CD8-positive, alpha-beta memory T cell (primary cell): ENCODE results near the gene MACF1. TPM values are rescaled to one million over a fixed set of nuclear protein-coding genes. Genes with fewer than 3 reads are reported as not detected.

Experiments used
- CTCF ChIA-PET: fragments of 350-600 bp; sonication (Branson Sonifier 250); formaldehyde crosslinking; loops from one replicate; lab custom pipeline; 2021; ENCODE audit warnings: antibody characterized with exemption; lab: Charles Lee
- POLR2A ChIA-PET: fragments of 350-600 bp; sonication (Branson Sonifier 250); formaldehyde crosslinking; loops from one replicate; lab custom pipeline; 2021; ENCODE audit warnings: antibody characterized with exemption; lab: Charles Lee
- DNase-seq, 5 donors: peaks; one replicate each; pipeline versions ENCODE4 v3.0.0 to v3.0.0-alpha.2; 2020 to 2022; ENCODE audit warnings: mixed read lengths in 1 of 5
- H3K27ac ChIP-seq: one replicate; pipeline ENCODE4 v1.7.0; 2013; ENCODE audit warnings: low read depth, mild to moderate bottlenecking, low read length, moderate library complexity
- H3K27me3 ChIP-seq: 2 replicates; pipeline ENCODE4 v1.7.0; 2013; ENCODE audit warnings: low read length, mild to moderate bottlenecking; ENCODE audit not compliant: insufficient read depth, poor library complexity, severe bottlenecking
- H3K36me3 ChIP-seq: 2 replicates; pipeline ENCODE4 v1.7.0; 2013; ENCODE audit warnings: mild to moderate bottlenecking, low read length, moderate library complexity; ENCODE audit not compliant: insufficient read depth
- H3K4me1 ChIP-seq: 2 replicates; pipeline ENCODE4 v1.7.0; 2013; ENCODE audit warnings: mild to moderate bottlenecking, low read length, moderate library complexity; ENCODE audit not compliant: insufficient read depth
- H3K4me3 ChIP-seq: 2 replicates; pipeline ENCODE4 v1.7.0; 2013; ENCODE audit warnings: mild to moderate bottlenecking, low read length
- H3K9me3 ChIP-seq: 2 replicates; pipeline ENCODE4 v1.7.0; 2013; ENCODE audit warnings: mild to moderate bottlenecking, low read length
- H3K27ac Mint-ChIP-seq, 8 donors: one replicate each; pipeline ENCODE4 v1.8.0; 2020 to 2021; ENCODE audit warnings: mixed read lengths in 8 of 8, mild to moderate bottlenecking in 6 of 8, inconsistent platforms in 3 of 8, moderate library complexity in 3 of 8
- H3K27me3 Mint-ChIP-seq, 2 donors: one replicate each; pipeline ENCODE4 v1.8.0; 2020 to 2021; ENCODE audit warnings: mixed read lengths in 2 of 2, mild to moderate bottlenecking in 1 of 2, moderate library complexity in 1 of 2
- H3K36me3 Mint-ChIP-seq, 3 donors: one replicate each; pipeline ENCODE4 v1.8.0; 2020 to 2021; ENCODE audit warnings: mixed read lengths in 3 of 3, inconsistent platforms in 1 of 3, mild to moderate bottlenecking in 1 of 3
- H3K4me1 Mint-ChIP-seq, 3 donors: one replicate each; pipeline ENCODE4 v1.8.0; 2020 to 2021; ENCODE audit warnings: mixed read lengths in 3 of 3, inconsistent platforms in 1 of 3, mild to moderate bottlenecking in 1 of 3
- H3K4me3 Mint-ChIP-seq, 7 donors: one replicate each; pipeline ENCODE4 v1.8.0; 2020 to 2021; ENCODE audit warnings: mixed read lengths in 7 of 7, mild to moderate bottlenecking in 6 of 7, moderate library complexity in 4 of 7, inconsistent platforms in 2 of 7
- H3K9me3 Mint-ChIP-seq, 5 donors: one replicate each; pipeline ENCODE4 v1.8.0; 2020 to 2022; ENCODE audit warnings: mixed read lengths in 5 of 5, mild to moderate bottlenecking in 3 of 5, moderate library complexity in 2 of 5, inconsistent platforms in 1 of 5
- polyA plus RNA-seq: library from polyadenylated mRNA; unstranded; fragments of 300-500 nt; fragmentation: Illumina TruSeq; gene quantifications from one replicate; pipeline ENCODE4 v1.2.3, GENCODE V29; 2021
- total RNA-seq, 2 experiments: library from RNA; stranded (reverse); gene quantifications; one replicate each; pipeline ENCODE4 v1.2.3, GENCODE V29; 2021

MACF1 gene
- total and polyA plus RNA-seq, 3 experiments from 2014 or later: 87.6 to 154 (median 151) TPM

GRCh38 chr1:39238476-39238875, 34.0 kb downstream of the MACF1 start:
- no peaks in the 10 kb centered on the region for H3K27me3 ChIP-seq
- H3K4me1 ChIP-seq: peaks cover 20% of the 10 kb centered on the region
- no peak for DNase-seq
- H3K27ac ChIP-seq: no peak overlapping the region
- ChIA-PET CTCF (interaction anchor here (0.8 to 4.7 kb wide), 3 partner anchors 15 to 46 kb away, joined by 3 to 16 read pairs (median 15); no protein-coding TSS in a partner anchor), POLR2A (interaction anchor here (1.0 kb wide), 1 partner anchor 46 kb away, joined by 5 read pairs; no protein-coding TSS in a partner anchor)
- H3K36me3 Mint-ChIP-seq: peaks cover 10 to 69% (median 10%) of the 10 kb centered on the region in 3 donors
- H3K9me3 Mint-ChIP-seq: no peaks in the 10 kb centered on the region
- peaks cover 6% of the 10 kb centered on the region for H3K36me3 ChIP-seq
- peak overlapping the region in 7 of 8 donors; percentile 15 to 89 (median 72) for H3K27ac Mint-ChIP-seq
- no peaks in the 10 kb centered on the region for H3K27me3 Mint-ChIP-seq
- H3K9me3 ChIP-seq: no peaks in the 10 kb centered on the region
- H3K4me3 Mint-ChIP-seq: peak overlapping the region in 1 of 7 donors; percentile 37
- H3K4me1 Mint-ChIP-seq: peaks cover 58 to 76% (median 74%) of the 10 kb centered on the region in 3 donors
- H3K4me3 ChIP-seq: no peak overlapping the region

GRCh38 chr1:39239968-39240367, 35.5 kb downstream of the MACF1 start:
- Mint-ChIP-seq H3K27ac (peak overlapping the region; percentile 15 to 83 (median 72)), H3K9me3 (no peaks in the 10 kb centered on the region), H3K36me3 (peaks cover 10 to 72% (median 10%) of the 10 kb centered on the region in 3 donors), H3K4me1 (peaks cover 62 to 84% (median 82%) of the 10 kb centered on the region in 3 donors), H3K4me3 (peak overlapping the region in 2 of 7 donors; percentile 2 to 3), H3K27me3 (no peaks in the 10 kb centered on the region)
- Histone ChIP-seq H3K9me3 (no peaks in the 10 kb centered on the region), H3K27ac (no peak overlapping the region), H3K27me3 (no peaks in the 10 kb centered on the region), H3K36me3 (peaks cover 5% of the 10 kb centered on the region), H3K4me1 (peaks cover 20% of the 10 kb centered on the region), H3K4me3 (no peak overlapping the region)
- DNase-seq: no peak
- CTCF ChIA-PET: no interaction called here
- POLR2A ChIA-PET: no interaction called here

DNA sequence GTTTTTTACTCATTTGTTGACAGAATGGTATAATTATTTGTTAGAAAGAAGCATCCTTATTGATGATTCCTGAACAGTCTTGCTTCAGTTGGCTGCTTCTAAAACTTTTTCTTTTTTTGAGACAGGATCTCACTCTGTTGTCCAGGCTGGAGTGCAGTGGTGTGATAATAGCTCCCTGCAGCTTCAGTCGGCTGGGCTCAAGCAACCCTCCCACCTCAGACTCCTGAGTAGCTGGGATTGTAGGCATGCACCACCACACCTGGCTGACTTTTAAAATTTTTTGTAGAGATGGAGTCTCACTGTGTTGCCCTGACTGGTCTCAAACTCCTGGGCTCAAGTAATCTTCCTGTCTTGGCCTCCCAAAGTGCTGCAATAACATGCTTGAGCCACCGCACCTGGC, 38.8 kb downstream of the MACF1 start:
- ChIA-PET CTCF (interaction anchor here (6.4 kb wide), 1 partner anchor 50 kb away, joined by 40 read pairs; no protein-coding TSS in a partner anchor), POLR2A (interaction anchor here (0.6 kb wide), 1 partner anchor 28 kb away, joined by 3 read pairs; no protein-coding TSS in a partner anchor)
- H3K9me3 ChIP-seq: no peaks in the 10 kb centered on the region
- H3K9me3 Mint-ChIP-seq: peaks cover 0 to 1% (median 0%) of the 10 kb centered on the region in 5 donors
- H3K36me3 Mint-ChIP-seq: peaks cover 0 to 56% (median 12%) of the 10 kb centered on the region in 3 donors
- H3K4me3 Mint-ChIP-seq: no peak overlapping the region
- no peak overlapping the region for H3K27ac ChIP-seq
- H3K27me3 ChIP-seq: no peaks in the 10 kb centered on the region
- peaks cover 4% of the 10 kb centered on the region for H3K36me3 ChIP-seq
- no peak overlapping the region for H3K4me3 ChIP-seq
- peak overlapping the region in 5 of 8 donors; percentile 45 to 83 (median 68) for H3K27ac Mint-ChIP-seq
- peaks cover 48 to 80% (median 71%) of the 10 kb centered on the region in 3 donors for H3K4me1 Mint-ChIP-seq
- no peaks in the 10 kb centered on the region for H3K27me3 Mint-ChIP-seq
- no peak for DNase-seq
- peaks cover 14% of the 10 kb centered on the region for H3K4me1 ChIP-seq

GRCh38 chr1:39250460-39251240, 46.2 kb downstream of the MACF1 start:
- H3K4me3 ChIP-seq: no peak overlapping the region
- Mint-ChIP-seq H3K36me3 (peaks cover 3 to 62% (median 16%) of the 10 kb centered on the region in 3 donors), H3K27me3 (no peaks in the 10 kb centered on the region), H3K4me3 (no peak overlapping the region), H3K9me3 (peaks cover 0 to under 1% (median 0%) of the 10 kb centered on the region in 5 donors), H3K4me1 (peaks cover 46 to 57% (median 52%) of the 10 kb centered on the region in 3 donors), H3K27ac (peak overlapping the region in 6 of 8 donors; percentile 41 to 74 (median 50))
- peaks cover 38% of the 10 kb centered on the region for H3K36me3 ChIP-seq
- no peaks in the 10 kb centered on the region for H3K27me3 ChIP-seq
- H3K9me3 ChIP-seq: no peaks in the 10 kb centered on the region
- no peaks in the 10 kb centered on the region for H3K4me1 ChIP-seq
- DNase-seq: no peak
- H3K27ac ChIP-seq: no peak overlapping the region
- CTCF ChIA-PET: interaction anchor here (1.1 to 1.5 kb wide), 3 partner anchors 14 to 74 kb away, joined by 3 to 12 read pairs (median 3); no protein-coding TSS in a partner anchor
- POLR2A ChIA-PET: interaction anchor here (0.6 kb wide), 1 partner anchor 56 kb away, joined by 4 read pairs; no protein-coding TSS in a partner anchor

DNA sequence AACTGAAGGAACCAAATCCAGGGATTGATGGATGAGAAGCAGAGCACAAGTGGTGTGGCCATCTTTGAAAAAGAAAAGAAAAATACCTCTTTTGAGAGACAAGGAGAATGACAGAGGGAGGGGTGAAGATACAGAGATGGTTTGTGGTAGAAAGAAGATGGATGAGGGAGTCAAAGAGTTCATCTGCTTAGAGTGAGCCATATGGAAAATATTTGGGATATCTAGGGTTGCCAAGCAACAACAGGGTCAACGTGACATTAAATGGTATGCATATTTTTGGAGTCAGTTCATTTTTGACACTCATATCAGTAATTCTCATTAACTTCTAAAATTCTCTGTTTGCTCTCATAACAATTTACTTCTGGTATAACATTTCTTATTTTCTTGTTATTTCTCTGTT, 50.7 kb downstream of the MACF1 start:
- Histone ChIP-seq H3K4me1 (peaks cover 10% of the 10 kb centered on the region), H3K27me3 (no peaks in the 10 kb centered on the region), H3K27ac (no peak overlapping the region), H3K36me3 (peaks cover 56% of the 10 kb centered on the region), H3K9me3 (no peaks in the 10 kb centered on the region), H3K4me3 (no peak overlapping the region)
- H3K27ac Mint-ChIP-seq: no peak overlapping the region
- ChIA-PET POLR2A (no interaction called here), CTCF (interaction anchor here (2.4 to 8.2 kb wide), 3 partner anchors 63 to 157 kb away, joined by 6 to 214 read pairs (median 6); no protein-coding TSS in a partner anchor)
- no peak for DNase-seq
- no peaks in the 10 kb centered on the region for H3K9me3 Mint-ChIP-seq
- no peak overlapping the region for H3K4me3 Mint-ChIP-seq
- no peaks in the 10 kb centered on the region for H3K27me3 Mint-ChIP-seq
- H3K4me1 Mint-ChIP-seq: peaks cover 27 to 44% (median 35%) of the 10 kb centered on the region in 3 donors
- peaks cover 0 to 61% (median 10%) of the 10 kb centered on the region in 3 donors for H3K36me3 Mint-ChIP-seq

GRCh38 chr1:39258146-39258924, 53.8 kb downstream of the MACF1 start:
- H3K4me3 ChIP-seq: no peak overlapping the region
- Mint-ChIP-seq H3K4me1 (peaks cover 32 to 48% (median 38%) of the 10 kb centered on the region in 3 donors), H3K9me3 (no peaks in the 10 kb centered on the region), H3K27me3 (no peaks in the 10 kb centered on the region), H3K4me3 (no peak overlapping the region), H3K36me3 (peaks cover 0 to 48% (median 10%) of the 10 kb centered on the region in 3 donors), H3K27ac (peak overlapping the region; percentile 63 to 90 (median 82))
- H3K4me1 ChIP-seq: peaks cover 32% of the 10 kb centered on the region
- H3K9me3 ChIP-seq: no peaks in the 10 kb centered on the region
- H3K27ac ChIP-seq: no peak overlapping the region
- POLR2A ChIA-PET: interaction anchor here (0.9 to 2.3 kb wide), 3 partner anchors 64 to 73 kb away, joined by 3 to 20 read pairs (median 4); no protein-coding TSS in a partner anchor
- H3K36me3 ChIP-seq: peaks cover 45% of the 10 kb centered on the region
- DNase-seq: peak; percentile 50 to 73 (median 55)
- no peaks in the 10 kb centered on the region for H3K27me3 ChIP-seq
- CTCF ChIA-PET: interaction anchor here (0.6 to 8.2 kb wide), 28 partner anchors 10 to 280 kb away, joined by 3 to 214 read pairs (median 4); partner anchors contain the start of gene MACF1

DNA sequence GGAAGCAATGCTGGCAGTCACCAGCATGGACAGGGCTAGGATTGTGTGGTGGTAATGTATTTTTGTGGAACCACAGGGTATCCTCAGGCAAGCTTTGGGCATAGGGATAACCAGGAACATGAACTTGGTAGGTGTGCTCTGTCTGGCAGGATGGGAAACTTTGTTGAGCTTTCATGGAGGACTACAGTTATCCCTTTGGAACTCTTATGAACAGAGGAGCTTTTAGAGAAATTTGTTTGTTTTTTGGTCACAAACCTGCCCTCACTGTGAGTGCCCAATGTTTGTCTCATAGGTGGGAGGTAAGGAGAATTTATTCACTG, 54.4 kb downstream of the MACF1 start:
- H3K4me3 ChIP-seq: no peak overlapping the region
- no peaks in the 10 kb centered on the region for H3K9me3 ChIP-seq
- POLR2A ChIA-PET: interaction anchor here (0.9 to 2.3 kb wide), 3 partner anchors 64 to 74 kb away, joined by 3 to 20 read pairs (median 4); no protein-coding TSS in a partner anchor
- peaks cover 32% of the 10 kb centered on the region for H3K4me1 ChIP-seq
- H3K4me3 Mint-ChIP-seq: no peak overlapping the region
- no peaks in the 10 kb centered on the region for H3K27me3 Mint-ChIP-seq
- H3K36me3 ChIP-seq: peaks cover 44% of the 10 kb centered on the region
- H3K27ac ChIP-seq: no peak overlapping the region
- H3K4me1 Mint-ChIP-seq: peaks cover 33 to 52% (median 42%) of the 10 kb centered on the region in 3 donors
- DNase-seq: no peak
- H3K27ac Mint-ChIP-seq: peak overlapping the region; percentile 62 to 90 (median 82)
- H3K27me3 ChIP-seq: no peaks in the 10 kb centered on the region
- H3K9me3 Mint-ChIP-seq: no peaks in the 10 kb centered on the region
- peaks cover 0 to 45% (median 10%) of the 10 kb centered on the region in 3 donors for H3K36me3 Mint-ChIP-seq
- CTCF ChIA-PET: interaction anchor here (0.6 to 8.2 kb wide), 25 partner anchors 10 to 280 kb away, joined by 3 to 214 read pairs (median 5); partner anchors contain the start of gene MACF1
